Dendritic cell treated with granulocyte-macrophage colony-stimulating factor and Interleukin-4, amounts not matched to agents 40 ng/mL and 50 ng/mL, for 4 days (primary cell): ENCODE measurements around the gene TMEM198.
A peak's percentile ranks its signal among the peaks of the same experiment; 100 is the strongest.

Experiments
- H3K27ac Mint-ChIP-seq: one replicate; pipeline ENCODE4 v1.8.0; 2022; ENCODE audit warnings: mild to moderate bottlenecking, mixed read lengths
- H3K27me3 Mint-ChIP-seq: one replicate; pipeline ENCODE4 v1.8.0; 2022; ENCODE audit warnings: mild to moderate bottlenecking, mixed read lengths
- H3K36me3 Mint-ChIP-seq: one replicate; pipeline ENCODE4 v1.8.0; 2022; ENCODE audit warnings: low read depth, mixed read lengths
- H3K4me1 Mint-ChIP-seq: one replicate; pipeline ENCODE4 v1.8.0; 2022; ENCODE audit warnings: low read depth, mixed read lengths
- H3K4me3 Mint-ChIP-seq: one replicate; pipeline ENCODE4 v1.8.0; 2022; ENCODE audit warnings: mild to moderate bottlenecking, moderate library complexity, mixed read lengths
- H3K9me3 Mint-ChIP-seq: one replicate; pipeline ENCODE4 v1.8.0; 2022; ENCODE audit warnings: mixed read lengths
- intact Hi-C: fragments of 100-400 bp; cut with micrococcal nuclease; formaldehyde crosslinking; loops from one replicate; pipeline ENCODE4 v1.15.0; 2022

Gene TMEM198

GRCh38 chr2:219574484-219575311 is 30.9 kb downstream of the TMEM198 start:
- Mint-ChIP-seq H3K4me1 (peaks cover 16% of the 10 kb centered on the region), H3K9me3 (no peaks in the 10 kb centered on the region), H3K27me3 (peaks cover 59% of the 10 kb centered on the region), H3K27ac (no peak overlapping the region), H3K4me3 (no peak overlapping the region), H3K36me3 (no peaks in the 10 kb centered on the region)
- intact Hi-C loops, result no loop called here

GRCh38 chr2:219575566-219576504 is 32.0 kb downstream of the TMEM198 start:
- Mint-ChIP-seq H3K4me1 (peaks cover 11% of the 10 kb centered on the region), H3K9me3 (no peaks in the 10 kb centered on the region), H3K36me3 (no peaks in the 10 kb centered on the region), H3K27ac (no peak overlapping the region), H3K27me3 (peaks cover 52% of the 10 kb centered on the region), H3K4me3 (no peak overlapping the region)
- intact Hi-C loops, result no loop called here

- H3K27ac Mint-ChIP-seq, result no peak overlapping the region
- no peak overlapping the region for H3K4me3 Mint-ChIP-seq
- peaks cover 46% of the 10 kb centered on the region for H3K27me3 Mint-ChIP-seq
Measured at GRCh38 chr2:219576505-219577388, 32.9 kb downstream of the TMEM198 start.

GRCh38 chr2:219578811-219579613 is 35.2 kb downstream of the TMEM198 start:
- no peaks in the 10 kb centered on the region for H3K36me3 Mint-ChIP-seq
- H3K9me3 Mint-ChIP-seq, result no peaks in the 10 kb centered on the region
- H3K4me1 Mint-ChIP-seq, result peaks cover 11% of the 10 kb centered on the region
- H3K27me3 Mint-ChIP-seq, result peaks cover 23% of the 10 kb centered on the region
- intact Hi-C loops, result no loop called here
- H3K27ac Mint-ChIP-seq, result no peak overlapping the region
- no peak overlapping the region for H3K4me3 Mint-ChIP-seq

More at GRCh38 chr2:219576505-219577388, 32.9 kb downstream of the TMEM198 start:
- no peaks in the 10 kb centered on the region for H3K9me3 Mint-ChIP-seq
- peaks cover 11% of the 10 kb centered on the region for H3K4me1 Mint-ChIP-seq
- intact Hi-C loops, result no loop called here
- H3K36me3 Mint-ChIP-seq, result no peaks in the 10 kb centered on the region

DNA sequence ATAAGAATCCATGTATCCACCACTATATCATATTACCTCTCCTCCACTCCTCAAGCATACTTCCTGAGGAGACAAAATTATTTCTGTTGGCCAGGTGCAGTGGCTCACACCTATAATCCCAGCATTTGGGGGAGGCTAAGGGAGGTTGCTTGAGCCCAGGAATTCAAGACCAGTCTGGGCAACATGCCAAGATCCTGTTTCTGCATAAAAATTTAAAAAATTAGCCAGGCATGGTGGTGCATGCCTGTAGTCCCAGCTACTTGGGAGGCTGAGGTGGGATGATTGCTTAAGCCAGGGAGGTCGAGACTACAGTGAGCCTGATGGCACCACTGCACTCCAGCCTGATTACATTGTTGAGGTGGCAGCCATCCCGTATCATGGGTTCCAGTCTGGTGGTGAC is 37.5 kb downstream of the TMEM198 start:
- no peak overlapping the region for H3K27ac Mint-ChIP-seq
- peaks cover 11% of the 10 kb centered on the region for H3K4me1 Mint-ChIP-seq
- intact Hi-C loops, result no loop called here
- no peaks in the 10 kb centered on the region for H3K36me3 Mint-ChIP-seq
- no peak overlapping the region for H3K4me3 Mint-ChIP-seq
- H3K27me3 Mint-ChIP-seq, result peaks cover 11% of the 10 kb centered on the region
- no peaks in the 10 kb centered on the region for H3K9me3 Mint-ChIP-seq

DNA sequence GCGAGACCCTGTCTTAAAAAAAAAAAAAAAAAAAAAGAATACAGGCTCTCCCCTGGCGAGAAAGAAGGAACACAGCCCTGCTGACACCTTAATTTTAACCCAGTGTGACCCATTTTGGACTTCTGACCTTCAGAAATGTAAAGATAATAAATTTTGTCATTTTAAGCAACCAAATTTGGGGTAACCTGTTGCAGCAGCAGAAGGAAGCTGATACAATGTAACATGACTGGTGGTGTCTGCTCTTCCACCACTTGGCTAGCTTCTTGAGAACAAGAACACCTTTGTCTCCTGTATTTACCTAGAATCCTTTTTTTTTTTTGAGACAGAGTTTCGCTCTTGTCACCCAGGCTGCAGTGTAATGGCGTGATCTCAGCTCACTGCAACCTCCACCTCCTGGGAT is 47.3 kb downstream of the TMEM198 start:
- intact Hi-C loops, result no loop called here
- H3K36me3 Mint-ChIP-seq, result no peaks in the 10 kb centered on the region
- H3K9me3 Mint-ChIP-seq, result no peaks in the 10 kb centered on the region
- no peak overlapping the region for H3K4me3 Mint-ChIP-seq
- H3K4me1 Mint-ChIP-seq, result peaks cover 4% of the 10 kb centered on the region
- no peak overlapping the region for H3K27ac Mint-ChIP-seq
- peaks cover 13% of the 10 kb centered on the region for H3K27me3 Mint-ChIP-seq

GRCh38 chr2:219592736-219593135 is 48.9 kb downstream of the TMEM198 start:
- Mint-ChIP-seq H3K4me3 (no peak overlapping the region), H3K27me3 (peaks cover 13% of the 10 kb centered on the region), H3K9me3 (no peaks in the 10 kb centered on the region), H3K4me1 (peaks cover 10% of the 10 kb centered on the region), H3K27ac (no peak overlapping the region), H3K36me3 (peaks cover 4% of the 10 kb centered on the region)
- intact Hi-C loops, result no loop called here

- H3K27me3 Mint-ChIP-seq, result peaks cover 13% of the 10 kb centered on the region
- no peak overlapping the region for H3K4me3 Mint-ChIP-seq
- H3K9me3 Mint-ChIP-seq, result no peaks in the 10 kb centered on the region
- H3K36me3 Mint-ChIP-seq, result peaks cover 8% of the 10 kb centered on the region
- H3K27ac Mint-ChIP-seq, result no peak overlapping the region
- peaks cover 13% of the 10 kb centered on the region for H3K4me1 Mint-ChIP-seq
- intact Hi-C loops, result no loop called here
Measured at GRCh38 chr2:219593154-219593553, 49.3 kb downstream of the TMEM198 start.

DNA sequence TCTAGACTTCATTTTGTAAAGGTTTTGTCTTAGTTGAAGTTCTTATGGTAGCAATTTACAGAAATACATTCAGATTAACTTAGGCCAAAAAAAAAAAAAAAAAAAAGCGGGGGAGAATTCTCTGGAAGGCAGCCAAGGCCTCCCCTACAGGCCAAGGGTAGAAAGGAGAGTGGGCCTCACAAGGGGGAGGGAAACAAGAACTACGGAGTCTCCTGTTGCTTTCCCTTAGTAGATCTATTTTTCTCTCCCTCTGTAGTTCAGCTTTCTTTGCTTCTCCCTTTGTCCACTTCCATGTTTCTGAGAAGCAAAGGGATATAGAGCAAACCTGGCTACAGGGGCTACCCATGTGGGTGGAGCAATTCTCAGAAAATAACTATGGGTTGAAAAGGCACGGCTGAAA is 51.4 kb downstream of the TMEM198 start:
- Mint-ChIP-seq H3K4me1 (peaks cover 27% of the 10 kb centered on the region), H3K4me3 (no peak overlapping the region), H3K27me3 (peaks cover 12% of the 10 kb centered on the region), H3K27ac (peak overlapping the region; percentile 63), H3K36me3 (peaks cover 19% of the 10 kb centered on the region), H3K9me3 (no peaks in the 10 kb centered on the region)
- intact Hi-C loops, result loop anchor here (5.0 kb wide), 3 partner anchors 47 to 198 kb away; partner anchors contain the start of gene GMPPA

- intact Hi-C loops, result loop anchor here (2.0 to 5.0 kb wide), 4 partner anchors 45 to 200 kb away; partner anchors contain the start of genes GMPPA and TMEM198
- Mint-ChIP-seq H3K27me3 (peaks cover 8% of the 10 kb centered on the region), H3K36me3 (peaks cover 35% of the 10 kb centered on the region), H3K4me1 (peaks cover 38% of the 10 kb centered on the region), H3K9me3 (no peaks in the 10 kb centered on the region), H3K4me3 (peak overlapping the region; percentile 94), H3K27ac (peak overlapping the region; percentile 96)
Measured at GRCh38 chr2:219596954-219597551, 53.2 kb downstream of the TMEM198 start.

GRCh38 chr2:219597552-219598307 is 53.9 kb downstream of the TMEM198 start, which contains the start of gene STK11IP:
STK11IP (plus strand) TSS chr2:219597857; CDS start chr2:219598120, 263 bp downstream.
- Mint-ChIP-seq H3K27ac (peak within 1 kb of the TSS; percentile 96), H3K4me3 (peak within 1 kb of the TSS; percentile 94), H3K9me3 (no peaks in the 10 kb centered on the region), H3K27me3 (peaks cover 6% of the 10 kb centered on the region), H3K36me3 (peaks cover 42% of the 10 kb centered on the region), H3K4me1 (peaks cover 42% of the 10 kb centered on the region)
- intact Hi-C loops, result loop anchor here (2.0 to 5.0 kb wide), 4 partner anchors 45 to 200 kb away; partner anchors contain the start of genes GMPPA and TMEM198
